Measurements from ENCODE around the gene VPS8. TPM values are rescaled to one million over a fixed set of nuclear protein-coding genes. Genes with fewer than 3 reads are reported as not detected.

VPS8 gene
- total and polyA plus RNA-seq, 2 of the 13 experiments (the other 11 are each of a cell fraction or from before 2014, with no cell fraction given), result 14.2 to 35.1 TPM

GRCh38 chr3:184937611-184938010 lies 125.6 kb downstream of the VPS8 start:
- no TSS peak for BruUV-seq (replicated peaks)
- DNase-seq (ENCODE audit: low spot score), result peak; percentile 1
- 96% methylated on average over 4 of the region's 4 CpGs for WGBS (ENCODE audit: low lambda C conversion rate)
- Histone ChIP-seq H3K4me1 (ENCODE audit: insufficient read depth, low read length) (no peaks in the 10 kb centered on the region), H3K27ac (ENCODE audit: extremely low read length, insufficient read depth, low read length) (no peak overlapping the region), H3K36me3 (replicated peaks in 1 of 2; ENCODE audit: control insufficient read depth in 1 of 2, insufficient read depth in 2 of 2, low read length in 2 of 2) (peaks cover 0 to 7% of the 10 kb centered on the region in 2 experiments; a peak in 2 of 5 replicates), H3K27me3 (ENCODE audit: control insufficient read depth in 1 of 2, insufficient read depth in 2 of 2, low read length in 2 of 2) (no peaks in the 10 kb centered on the region), H3K79me2 (ENCODE audit: insufficient read depth, low read length) (no peaks in the 10 kb centered on the region), H2AFZ (ENCODE audit: low read length) (no peak overlapping the region), H4K20me1 (ENCODE audit: insufficient read depth, low read length) (peaks cover 3% of the 10 kb centered on the region; the same call in 1 of the 2 replicates), H3K4me3 (replicated peaks in 1 of 3; ENCODE audit: insufficient read depth in 1 of 3, low read depth in 2 of 3, low read length in 3 of 3) (no peak overlapping the region), H3K4me2 (ENCODE audit: low read depth, low read length) (no peak overlapping the region), H3K9ac (ENCODE audit: insufficient read depth, low read depth, low read length) (no peak overlapping the region), H3K9me3 (ENCODE audit: low read length) (no peaks in the 10 kb centered on the region)
- POLR2A ChIA-PET, result no interaction called here
- CTCF ChIA-PET (ENCODE audit: low intra/inter-chr PET ratio, low total read pairs), result no interaction called here
- in situ Hi-C loops (cut with HindIII; ENCODE audit: extremely low pct_ligation_motif_present, low pct_unique_long_range_greater_than_20kb), result no loop called here
- FAIRE-seq, result no peak
- ATAC-seq, result no peak
- TF ChIP-seq CENPT (CRISPR knock-in tag; IDR thresholded peaks at IDR 0.05; ENCODE audit: low read depth), result no peak
- TF ChIP-seq FOXA1 (IDR thresholded peaks at IDR 0.05), result no peak
- no peak for TF ChIP-seq FOXA1 (CRISPR knock-in tag; IDR thresholded peaks at IDR 0.05)
- TF ChIP-seq ZNF678 (CRISPR knock-in tag; IDR thresholded peaks at IDR 0.05), result no peak
- TF ChIP-seq ZFP36L2 (CRISPR knock-in tag; IDR thresholded peaks at IDR 0.05), result no peak
- TF ChIP-seq HDAC1 (CRISPR knock-in tag; IDR thresholded peaks at IDR 0.05), result no peak
- TF ChIP-seq HNF1A (IDR thresholded peaks at IDR 0.05; ENCODE audit: low read depth), result no peak
- no peak for TF ChIP-seq HNF1A (CRISPR knock-in tag; IDR thresholded peaks at IDR 0.05; ENCODE audit: borderline replicate concordance)
- no peak for TF ChIP-seq ZNF580 (CRISPR knock-in tag; IDR thresholded peaks at IDR 0.05; ENCODE audit: borderline replicate concordance, low read depth)
- TF ChIP-seq, protein P1, sequence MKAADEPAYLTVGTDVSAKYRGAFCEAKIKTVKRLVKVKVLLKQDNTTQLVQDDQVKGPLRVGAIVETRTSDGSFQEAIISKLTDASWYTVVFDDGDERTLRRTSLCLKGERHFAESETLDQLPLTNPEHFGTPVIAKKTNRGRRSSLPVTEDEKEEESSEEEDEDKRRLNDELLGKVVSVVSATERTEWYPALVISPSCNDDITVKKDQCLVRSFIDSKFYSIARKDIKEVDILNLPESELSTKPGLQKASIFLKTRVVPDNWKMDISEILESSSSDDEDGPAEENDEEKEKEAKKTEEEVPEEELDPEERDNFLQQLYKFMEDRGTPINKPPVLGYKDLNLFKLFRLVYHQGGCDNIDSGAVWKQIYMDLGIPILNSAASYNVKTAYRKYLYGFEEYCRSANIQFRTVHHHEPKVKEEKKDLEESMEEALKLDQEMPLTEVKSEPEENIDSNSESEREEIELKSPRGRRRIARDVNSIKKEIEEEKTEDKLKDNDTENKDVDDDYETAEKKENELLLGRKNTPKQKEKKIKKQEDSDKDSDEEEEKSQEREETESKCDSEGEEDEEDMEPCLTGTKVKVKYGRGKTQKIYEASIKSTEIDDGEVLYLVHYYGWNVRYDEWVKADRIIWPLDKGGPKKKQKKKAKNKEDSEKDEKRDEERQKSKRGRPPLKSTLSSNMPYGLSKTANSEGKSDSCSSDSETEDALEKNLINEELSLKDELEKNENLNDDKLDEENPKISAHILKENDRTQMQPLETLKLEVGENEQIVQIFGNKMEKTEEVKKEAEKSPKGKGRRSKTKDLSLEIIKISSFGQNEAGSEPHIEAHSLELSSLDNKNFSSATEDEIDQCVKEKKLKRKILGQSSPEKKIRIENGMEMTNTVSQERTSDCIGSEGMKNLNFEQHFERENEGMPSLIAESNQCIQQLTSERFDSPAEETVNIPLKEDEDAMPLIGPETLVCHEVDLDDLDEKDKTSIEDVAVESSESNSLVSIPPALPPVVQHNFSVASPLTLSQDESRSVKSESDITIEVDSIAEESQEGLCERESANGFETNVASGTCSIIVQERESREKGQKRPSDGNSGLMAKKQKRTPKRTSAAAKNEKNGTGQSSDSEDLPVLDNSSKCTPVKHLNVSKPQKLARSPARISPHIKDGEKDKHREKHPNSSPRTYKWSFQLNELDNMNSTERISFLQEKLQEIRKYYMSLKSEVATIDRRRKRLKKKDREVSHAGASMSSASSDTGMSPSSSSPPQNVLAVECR (CRISPR knock-in tag; IDR thresholded peaks at IDR 0.05; ENCODE audit: borderline replicate concordance), result no peak
- intact Hi-C loops (cut with micrococcal nuclease; ENCODE audit: unreplicated experiment), result no loop called here

Data from HepG2 (cell line).